ENCODE results near the gene PDIA2.

DNA sequence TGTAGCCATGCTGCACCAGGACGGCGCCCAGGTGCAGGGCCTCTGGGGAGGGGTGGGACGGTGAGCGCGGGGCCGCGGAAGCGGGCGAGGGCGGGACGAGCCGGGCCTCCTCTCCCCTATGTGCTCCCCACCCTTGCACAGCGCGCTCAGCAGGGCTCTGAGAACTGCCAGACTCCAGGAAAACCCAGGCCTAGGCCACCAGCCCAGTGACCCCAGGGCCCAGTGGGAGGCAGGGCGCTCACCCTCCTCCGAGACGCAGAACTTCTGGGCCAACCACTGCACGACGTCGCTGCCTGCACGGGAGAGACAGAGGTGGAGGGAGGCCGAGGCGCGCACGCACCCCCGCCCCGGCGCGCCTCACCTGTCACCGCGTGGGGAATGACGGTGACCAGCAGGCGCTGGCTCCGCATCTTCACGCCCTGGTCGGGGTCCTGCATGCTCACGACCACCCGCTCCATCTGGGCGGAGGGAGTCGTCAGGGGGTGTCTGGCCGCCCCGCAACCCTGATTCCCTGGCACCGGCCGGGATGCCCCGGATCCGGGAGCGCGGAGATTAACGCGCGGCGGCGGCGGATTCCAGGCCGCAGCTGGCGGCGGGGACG, 7.8 kb upstream of the PDIA2 start:
- TF ChIP-seq, protein P1, sequence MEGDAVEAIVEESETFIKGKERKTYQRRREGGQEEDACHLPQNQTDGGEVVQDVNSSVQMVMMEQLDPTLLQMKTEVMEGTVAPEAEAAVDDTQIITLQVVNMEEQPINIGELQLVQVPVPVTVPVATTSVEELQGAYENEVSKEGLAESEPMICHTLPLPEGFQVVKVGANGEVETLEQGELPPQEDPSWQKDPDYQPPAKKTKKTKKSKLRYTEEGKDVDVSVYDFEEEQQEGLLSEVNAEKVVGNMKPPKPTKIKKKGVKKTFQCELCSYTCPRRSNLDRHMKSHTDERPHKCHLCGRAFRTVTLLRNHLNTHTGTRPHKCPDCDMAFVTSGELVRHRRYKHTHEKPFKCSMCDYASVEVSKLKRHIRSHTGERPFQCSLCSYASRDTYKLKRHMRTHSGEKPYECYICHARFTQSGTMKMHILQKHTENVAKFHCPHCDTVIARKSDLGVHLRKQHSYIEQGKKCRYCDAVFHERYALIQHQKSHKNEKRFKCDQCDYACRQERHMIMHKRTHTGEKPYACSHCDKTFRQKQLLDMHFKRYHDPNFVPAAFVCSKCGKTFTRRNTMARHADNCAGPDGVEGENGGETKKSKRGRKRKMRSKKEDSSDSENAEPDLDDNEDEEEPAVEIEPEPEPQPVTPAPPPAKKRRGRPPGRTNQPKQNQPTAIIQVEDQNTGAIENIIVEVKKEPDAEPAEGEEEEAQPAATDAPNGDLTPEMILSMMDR (IDR thresholded peaks at IDR 0.05), result no peak
- TF ChIP-seq POLR2AphosphoS5 (IDR thresholded peaks at IDR 0.05), result no peak
- TF ChIP-seq POLR2A (IDR thresholded peaks at IDR 0.05), result no peak
